Activated T-helper 9 cell treated with anti-CD3 and anti-CD28 coated beads, Interleukin-2, amount 50 U/mL, for 16 hours (primary cell): ENCODE measurements around the gene PCNX2.
"Not testable (repeated sequence)": the region's sequence is repeated elsewhere in the genome, so short reads cannot be mapped to it uniquely, and the experiment has no call there.

Source experiments
- DNase-seq: peaks from one replicate; pipeline ENCODE4 v3.0.0-alpha.2; 2020; ENCODE audit warnings: low read depth

Gene PCNX2

GRCh38 chr1:233105225-233105624, 190.3 kb downstream of the PCNX2 start:
- DNase-seq: no peak

DNA sequence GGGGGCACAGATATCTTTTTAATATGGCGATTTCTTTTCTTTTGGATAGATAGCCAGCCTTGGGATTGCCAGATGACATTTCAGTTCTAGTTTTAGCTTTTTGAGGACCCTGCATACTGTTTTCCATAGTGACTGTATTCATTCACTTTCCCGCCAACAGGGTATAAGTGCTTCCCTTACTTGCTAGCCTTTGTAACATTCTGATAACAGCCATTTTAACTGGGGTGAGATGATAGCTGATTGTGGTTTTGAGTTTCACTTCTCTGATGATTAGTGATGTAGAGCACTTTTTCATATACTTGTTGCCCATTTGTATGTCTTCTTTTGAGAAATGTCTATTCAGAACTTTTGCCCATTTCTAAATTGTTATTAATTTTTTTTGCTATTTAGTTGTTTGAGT, 193.2 kb downstream of the PCNX2 start:
- DNase-seq: no peak

DNA sequence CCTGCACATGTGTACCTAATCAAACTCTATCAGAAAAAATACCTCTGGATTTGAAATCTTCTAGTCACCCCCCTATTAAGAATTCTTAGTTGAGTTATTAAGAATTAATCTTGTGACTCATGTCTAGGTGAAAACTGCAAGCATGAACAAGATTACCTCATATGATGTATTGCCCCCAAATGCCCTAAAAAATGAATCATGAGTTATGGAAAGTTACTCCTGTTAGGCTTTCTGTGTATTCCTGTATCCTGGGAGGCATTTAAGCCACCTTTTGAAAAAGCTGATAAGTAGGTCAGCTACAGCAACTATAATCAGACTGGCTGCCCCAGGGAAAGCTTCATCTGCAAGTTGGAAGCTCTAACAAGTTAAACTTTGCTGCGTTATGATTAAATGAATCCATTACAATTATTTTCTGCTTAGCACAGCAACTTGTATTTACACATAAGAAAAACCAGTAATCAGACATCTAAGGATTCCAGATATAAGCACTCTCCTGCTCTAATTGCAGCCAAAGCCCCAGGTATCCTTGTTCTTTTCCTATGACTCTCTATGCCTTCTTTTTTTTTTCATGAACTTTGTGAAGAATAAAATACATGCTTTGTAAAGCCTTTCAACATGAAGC, 197.5 kb downstream of the PCNX2 start:
- DNase-seq: no peak

DNA sequence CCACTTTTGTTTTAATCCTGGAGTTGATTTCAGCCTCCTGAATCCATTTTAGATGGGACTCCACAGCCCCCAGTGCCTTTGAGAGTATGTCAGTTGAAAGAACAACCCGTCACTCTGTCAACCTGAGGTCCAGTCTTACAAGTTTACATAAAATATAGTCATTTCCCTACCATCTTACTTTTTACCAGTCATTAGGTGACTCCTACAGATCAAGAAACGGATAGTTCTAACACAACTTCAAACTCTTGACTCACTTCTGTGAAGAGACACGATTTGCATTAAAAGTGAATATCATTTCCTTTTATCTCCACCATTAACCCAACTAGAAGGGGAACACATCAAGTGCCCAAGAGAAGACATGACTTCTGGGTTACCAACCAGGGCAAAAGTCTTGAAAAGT, 198.0 kb downstream of the PCNX2 start:
- no peak for DNase-seq

DNA sequence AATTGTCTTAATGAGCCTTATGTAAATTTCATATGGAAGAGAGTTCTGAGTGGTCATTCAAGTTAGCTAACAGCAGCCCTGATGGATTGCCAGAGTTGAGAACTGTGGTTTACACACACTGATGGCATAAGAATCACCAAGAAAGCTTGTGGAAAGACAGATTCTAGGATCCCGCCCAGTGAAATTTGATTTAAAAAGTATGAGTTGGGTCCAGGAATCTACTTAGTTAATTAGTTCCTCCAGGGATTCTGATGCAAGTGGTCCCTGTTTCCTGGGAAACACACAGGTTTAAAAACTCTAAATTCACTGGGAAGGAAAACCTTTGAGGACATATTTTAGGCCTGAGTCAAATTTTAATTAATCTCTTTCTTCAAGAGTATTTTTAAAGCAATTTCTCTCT, 200.8 kb downstream of the PCNX2 start:
- DNase-seq: no peak

GRCh38 chr1:233094269-233094668, 201.3 kb downstream of the PCNX2 start:
- no peak for DNase-seq

DNA sequence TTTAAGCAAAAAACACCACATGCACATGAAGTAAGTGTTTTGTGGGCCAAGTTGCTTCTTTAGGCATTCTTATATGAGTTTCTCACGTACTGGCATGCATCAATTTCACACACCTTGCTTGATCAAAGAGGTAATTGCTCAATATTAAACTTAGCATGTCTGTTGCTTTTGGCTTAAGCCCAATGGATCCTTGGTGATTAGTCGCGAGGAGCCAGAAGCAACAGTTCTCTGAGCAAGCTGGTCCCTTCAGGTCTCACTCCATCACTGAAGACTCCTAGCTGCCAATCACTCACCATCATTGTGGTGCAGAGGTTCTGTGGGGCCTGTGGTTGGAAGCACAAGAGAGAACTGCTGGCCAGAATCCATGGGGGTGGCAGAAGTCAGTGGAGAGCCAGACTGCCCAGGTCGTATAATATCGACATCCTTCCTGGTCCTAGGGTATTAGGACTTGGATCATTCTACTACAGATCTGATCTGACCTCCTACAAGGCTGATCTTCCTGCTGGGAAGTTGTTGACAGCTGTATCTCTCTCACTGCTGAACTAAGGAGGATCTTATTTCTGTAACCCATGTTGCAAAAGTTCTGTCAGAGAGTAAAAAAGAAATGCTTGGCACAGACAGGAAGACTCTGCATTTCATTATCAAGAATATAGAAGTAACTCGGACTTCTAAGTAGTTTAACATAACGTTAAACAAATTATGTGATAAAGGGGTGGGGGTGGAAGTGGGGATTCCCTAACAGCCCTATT, 204.6 kb downstream of the PCNX2 start:
- DNase-seq: no peak

DNA sequence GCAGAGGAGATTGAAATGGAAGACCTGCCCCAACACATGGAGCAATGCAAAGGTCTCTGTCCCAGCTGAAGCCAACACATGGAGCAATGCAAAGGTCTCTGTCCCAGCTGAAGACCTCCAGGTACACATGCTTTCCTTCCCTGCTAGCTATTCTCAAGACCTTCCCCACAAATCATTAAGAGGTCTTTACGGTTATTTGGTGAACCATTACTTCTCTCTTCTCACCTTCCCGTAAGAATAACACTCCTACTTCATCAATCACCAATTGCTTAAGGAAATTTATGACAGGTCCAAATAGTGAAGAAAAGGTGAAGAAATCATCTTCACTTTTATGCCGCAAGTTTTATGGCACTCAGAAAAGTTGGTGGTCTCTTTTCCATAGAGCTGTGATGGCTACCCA, 206.3 kb downstream of the PCNX2 start:
- DNase-seq: no peak

DNA sequence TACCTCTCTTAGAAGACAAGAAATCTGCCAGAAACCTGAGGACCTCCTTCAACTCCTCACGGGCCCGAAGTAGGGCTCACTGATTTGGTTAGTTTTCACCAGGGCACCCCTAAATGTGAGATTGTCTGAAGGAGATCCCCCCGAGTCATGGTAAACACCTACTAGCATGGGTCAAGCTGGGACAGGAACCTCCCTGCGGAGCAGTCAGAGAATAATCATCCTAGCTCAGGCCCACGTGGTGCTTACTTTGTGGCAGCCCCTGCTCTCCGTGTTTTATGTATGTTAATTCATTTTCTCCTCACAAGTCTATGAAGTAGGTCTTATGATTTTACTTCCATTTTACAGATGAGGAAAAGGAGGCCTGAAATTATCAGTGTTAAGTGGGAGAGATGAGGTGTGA, 206.9 kb downstream of the PCNX2 start:
- no peak for DNase-seq

DNA sequence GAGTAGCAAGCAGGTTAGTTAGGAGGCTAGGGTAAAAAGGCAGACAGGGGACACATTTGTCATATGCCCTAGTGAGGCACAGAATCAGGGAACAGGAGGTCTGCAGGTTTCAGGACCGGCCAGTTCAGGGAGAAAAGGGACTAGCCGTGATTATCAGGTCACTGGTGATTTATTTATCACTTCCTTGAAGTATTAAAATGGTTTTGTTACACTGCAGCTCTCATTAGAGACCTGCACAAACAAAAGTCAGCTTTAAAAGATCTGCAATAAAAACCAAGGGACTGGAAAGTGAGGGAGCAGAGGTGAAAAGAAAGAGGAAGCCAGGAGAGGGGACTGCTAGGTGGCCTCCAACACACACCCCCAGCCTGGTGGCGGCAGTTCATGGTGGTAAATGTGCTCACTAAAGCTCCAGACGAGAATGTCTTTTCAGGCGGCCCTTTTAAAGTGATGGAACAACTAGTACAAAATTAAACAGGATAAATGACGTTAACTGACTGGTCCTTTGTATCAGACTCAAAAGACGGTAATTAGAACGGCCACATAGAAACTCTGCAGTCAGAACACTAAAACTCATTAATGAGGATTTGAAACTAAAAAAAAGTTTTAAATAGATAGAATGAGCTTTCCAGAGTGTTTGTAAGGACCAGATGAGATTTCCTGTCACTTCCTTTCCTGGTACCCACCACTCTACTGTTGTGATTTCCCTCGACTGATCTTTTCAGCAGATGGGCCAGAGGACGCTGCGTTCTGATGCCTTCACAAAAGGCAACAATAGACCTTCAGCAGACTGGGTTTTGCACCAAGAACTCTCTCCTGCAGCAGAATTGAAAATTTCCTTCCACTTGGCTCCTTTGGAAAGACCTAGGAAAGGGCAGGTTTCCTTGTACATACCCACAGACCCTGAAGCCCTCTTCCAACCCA, 208.3 kb downstream of the PCNX2 start:
- no peak for DNase-seq

GRCh38 chr1:233085566-233085965, 210.0 kb downstream of the PCNX2 start:
- DNase-seq: no peak

DNA sequence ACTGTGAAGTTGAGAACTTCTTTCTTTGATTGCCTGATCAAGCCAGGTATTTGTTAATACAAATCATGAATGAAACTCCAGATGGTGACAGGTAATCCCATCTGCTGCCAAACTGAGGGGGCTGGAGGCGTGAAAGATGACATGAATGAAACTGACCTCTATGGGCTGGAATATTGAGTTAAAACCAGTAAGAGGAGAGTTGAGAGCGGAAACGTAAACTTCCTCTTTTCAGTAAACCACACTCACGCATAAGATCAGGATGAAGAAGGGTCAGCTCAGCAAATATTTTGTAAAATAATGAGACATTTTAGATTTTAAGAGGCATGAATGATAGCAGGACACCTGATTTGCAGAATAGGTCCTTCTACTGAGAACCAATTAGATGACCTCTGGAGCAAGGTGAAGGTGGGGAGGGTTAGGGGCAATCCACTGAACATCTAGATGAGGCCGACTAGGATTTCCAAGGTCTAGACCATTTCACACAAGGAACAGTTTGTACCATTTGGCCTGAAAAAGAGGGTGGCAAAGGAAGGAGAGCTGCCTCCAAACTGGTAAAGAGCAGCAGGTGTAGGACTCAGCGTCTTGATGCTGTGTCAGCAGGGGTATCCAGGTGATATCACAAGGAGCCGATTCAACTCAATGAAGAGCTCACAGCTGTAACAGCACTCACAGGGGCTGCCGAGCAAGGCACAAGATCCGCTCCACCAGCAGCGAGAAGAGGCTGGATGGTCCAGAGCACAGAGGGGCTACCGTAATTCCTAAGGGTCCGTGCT, 212.6 kb downstream of the PCNX2 start:
- no peak for DNase-seq

- DNase-seq: no peak
These were observed 213.8 kb downstream of the PCNX2 start for GRCh38 chr1:233081735-233082134.

DNA sequence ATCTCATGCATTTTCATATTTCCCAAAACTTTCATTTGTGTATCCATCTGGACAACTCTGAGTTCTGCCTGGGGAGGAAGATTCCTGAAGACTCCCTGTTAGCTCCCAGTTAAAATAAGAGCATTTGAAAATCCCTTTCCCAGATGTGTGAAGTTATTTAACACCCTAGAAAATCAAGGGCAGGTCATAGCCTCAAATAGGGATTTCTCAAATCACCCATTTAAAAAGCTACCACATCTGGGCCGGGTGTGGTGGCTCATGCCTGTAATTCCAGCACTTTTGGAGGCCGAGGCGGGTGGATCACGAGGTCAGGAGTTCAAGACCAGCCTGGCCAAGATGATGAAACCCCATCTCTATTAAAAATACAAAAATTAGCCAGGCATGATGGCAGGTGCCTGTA, 214.7 kb downstream of the PCNX2 start:
- not testable (repeated sequence) for DNase-seq

DNA sequence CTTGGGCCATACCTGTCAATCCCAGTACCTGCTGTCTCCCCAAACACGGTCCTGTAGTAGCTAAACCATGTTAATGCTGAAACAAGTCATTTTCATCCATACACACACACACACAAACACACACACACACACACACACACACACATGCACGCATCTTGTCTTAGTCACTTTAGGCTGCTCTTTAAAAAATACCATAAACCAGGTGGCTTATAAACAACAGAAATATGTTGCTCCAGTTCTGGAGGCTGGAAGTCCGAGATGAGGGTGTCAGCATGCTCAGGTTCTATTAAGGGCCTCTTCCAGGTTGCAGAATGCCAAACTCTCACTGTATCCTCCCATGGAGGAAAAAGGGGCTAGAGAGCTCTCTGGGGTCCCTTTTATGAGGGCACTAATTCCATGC, 215.2 kb downstream of the PCNX2 start:
- DNase-seq: no peak

DNA sequence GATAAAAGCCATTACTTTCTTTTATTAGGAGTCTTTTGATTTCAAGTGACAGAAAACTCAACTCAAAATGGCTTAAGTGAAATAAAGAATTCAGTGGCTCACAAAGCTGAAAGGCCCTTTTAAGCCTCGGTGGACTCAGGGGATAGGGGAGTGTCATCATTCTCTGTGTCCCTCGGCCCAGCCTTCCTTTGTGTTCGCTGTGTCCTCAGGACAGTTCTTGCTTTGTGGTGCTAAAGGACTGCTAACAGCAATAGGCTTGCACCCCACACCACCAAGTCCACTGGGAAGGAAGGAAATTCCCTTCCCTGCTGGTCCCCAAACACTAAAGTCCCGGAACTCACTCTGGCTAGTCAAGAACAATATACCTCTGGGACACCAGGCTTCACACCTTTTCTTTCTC, 216.0 kb downstream of the PCNX2 start:
- no peak for DNase-seq

DNA sequence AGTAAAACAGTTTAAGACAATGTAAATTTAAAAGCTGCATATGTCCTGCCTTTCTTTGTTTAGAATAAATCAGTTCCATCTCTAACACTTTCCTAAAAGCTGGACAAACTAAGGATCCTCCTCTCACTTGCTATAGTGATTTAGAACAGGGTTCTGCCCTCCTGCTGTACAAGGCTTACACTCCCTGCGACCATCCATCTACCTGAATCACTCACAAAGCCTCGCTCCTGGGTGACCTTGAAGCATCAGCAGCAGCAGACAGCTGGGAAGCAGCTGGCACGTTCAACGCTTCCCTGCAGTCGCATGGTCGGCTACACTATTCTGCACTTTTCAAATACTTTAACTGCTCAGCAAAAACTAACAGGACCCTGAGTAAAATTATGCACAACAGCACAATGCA, 217.1 kb downstream of the PCNX2 start:
- DNase-seq: no peak

GRCh38 chr1:233075915-233076295, 219.6 kb downstream of the PCNX2 start:
- DNase-seq: no peak

- no peak for DNase-seq
These were observed 229.4 kb downstream of the PCNX2 start for GRCh38 chr1:233066087-233066486.

DNA sequence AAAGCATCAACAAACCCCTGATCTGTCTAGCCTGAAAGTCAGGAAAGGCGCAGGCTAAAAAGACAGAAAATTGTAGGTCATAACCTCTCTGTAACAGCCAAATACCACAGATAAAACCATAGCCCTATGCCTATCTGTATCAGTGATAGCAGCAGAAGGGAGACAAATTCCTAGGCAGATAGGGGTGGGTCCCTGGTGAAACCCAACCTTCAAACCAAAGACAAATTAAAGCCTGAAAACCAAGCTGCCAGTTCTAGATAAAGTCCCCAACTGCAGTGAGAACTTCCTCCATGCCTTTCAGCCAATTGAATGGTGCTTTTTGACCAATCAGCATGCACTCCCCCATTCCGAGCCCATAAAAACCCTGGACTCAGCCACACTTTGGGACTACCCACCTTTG, 229.8 kb downstream of the PCNX2 start:
- DNase-seq: no peak

GRCh38 chr1:233064988-233065387, 230.5 kb downstream of the PCNX2 start:
- no peak for DNase-seq

DNA sequence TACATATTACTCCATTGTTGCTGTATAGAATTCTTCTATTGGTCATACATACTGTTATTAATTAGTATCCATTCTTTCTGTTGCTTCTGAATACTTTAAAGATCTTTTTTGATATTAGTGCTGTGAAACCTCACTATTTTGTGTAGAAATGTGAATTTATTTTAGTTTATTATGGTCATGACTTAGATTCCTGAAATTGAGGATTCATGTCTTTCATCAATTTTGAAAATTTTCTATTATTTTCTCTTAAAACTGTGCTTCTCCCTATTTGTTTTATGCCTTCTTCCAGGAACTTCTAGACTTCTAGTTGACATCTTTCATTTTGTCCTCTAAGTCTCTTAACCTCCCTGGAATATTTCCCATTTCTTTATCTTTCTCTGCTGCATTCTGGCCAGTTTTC, 232.1 kb downstream of the PCNX2 start:
- DNase-seq: no peak
